Measurements from ENCODE around the gene TGFBR1.

DNA sequence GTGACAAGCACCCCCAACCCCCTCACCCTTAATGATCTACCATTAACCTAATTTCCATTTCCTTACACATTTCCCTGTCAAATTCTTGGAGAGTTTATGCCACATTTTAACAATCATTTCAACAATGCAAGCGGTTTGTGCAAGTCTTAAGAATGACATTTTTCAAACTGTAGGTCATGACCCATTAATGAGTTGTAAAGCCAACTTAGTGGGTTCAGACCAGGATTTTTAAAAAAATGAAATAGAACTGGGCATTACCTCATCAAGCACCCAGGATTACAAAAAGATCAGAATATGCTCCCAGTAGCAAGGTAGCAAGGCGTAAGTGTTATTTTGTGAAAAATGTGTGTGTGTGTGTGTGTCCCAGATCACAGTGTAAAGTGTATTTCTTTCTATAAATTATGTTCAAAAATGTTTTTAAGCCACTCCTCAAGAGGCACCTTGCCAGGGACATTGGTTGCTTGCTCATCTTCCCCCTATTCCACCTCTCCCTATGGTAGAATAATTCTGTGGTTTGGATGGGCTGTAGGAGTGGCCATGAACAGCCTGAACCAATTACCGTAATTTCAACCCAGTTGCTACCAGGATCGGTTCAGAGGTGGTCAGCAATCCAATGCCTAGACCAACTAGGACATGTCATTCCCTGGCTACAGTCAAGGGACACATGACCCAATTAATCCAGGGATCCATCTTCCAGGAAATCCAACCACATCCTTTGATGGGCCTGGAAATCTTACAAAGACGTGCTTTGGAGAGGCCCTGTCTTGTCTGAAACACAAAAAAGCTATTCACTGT is 14.4 kb upstream of the TGFBR1 start:
- TF ChIP-seq POLR2A (IDR thresholded peaks at IDR 0.05) (no peak), POLR2AphosphoS5 (IDR thresholded peaks at IDR 0.05) (no peak), EP300 (IDR thresholded peaks at IDR 0.05; ENCODE audit: low read depth) (no peak)
- TF ChIP-seq, protein P1, sequence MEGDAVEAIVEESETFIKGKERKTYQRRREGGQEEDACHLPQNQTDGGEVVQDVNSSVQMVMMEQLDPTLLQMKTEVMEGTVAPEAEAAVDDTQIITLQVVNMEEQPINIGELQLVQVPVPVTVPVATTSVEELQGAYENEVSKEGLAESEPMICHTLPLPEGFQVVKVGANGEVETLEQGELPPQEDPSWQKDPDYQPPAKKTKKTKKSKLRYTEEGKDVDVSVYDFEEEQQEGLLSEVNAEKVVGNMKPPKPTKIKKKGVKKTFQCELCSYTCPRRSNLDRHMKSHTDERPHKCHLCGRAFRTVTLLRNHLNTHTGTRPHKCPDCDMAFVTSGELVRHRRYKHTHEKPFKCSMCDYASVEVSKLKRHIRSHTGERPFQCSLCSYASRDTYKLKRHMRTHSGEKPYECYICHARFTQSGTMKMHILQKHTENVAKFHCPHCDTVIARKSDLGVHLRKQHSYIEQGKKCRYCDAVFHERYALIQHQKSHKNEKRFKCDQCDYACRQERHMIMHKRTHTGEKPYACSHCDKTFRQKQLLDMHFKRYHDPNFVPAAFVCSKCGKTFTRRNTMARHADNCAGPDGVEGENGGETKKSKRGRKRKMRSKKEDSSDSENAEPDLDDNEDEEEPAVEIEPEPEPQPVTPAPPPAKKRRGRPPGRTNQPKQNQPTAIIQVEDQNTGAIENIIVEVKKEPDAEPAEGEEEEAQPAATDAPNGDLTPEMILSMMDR (IDR thresholded peaks at IDR 0.05): no peak
